Tongue (tissue), 2 donors: Measurements from ENCODE around the gene ST7L. TPM values are rescaled to one million over a fixed set of nuclear protein-coding genes. Genes with fewer than 3 reads are reported as not detected.

Experiments used
- DNase-seq: peaks from one replicate; pipeline ENCODE4 v3.0.0-alpha.2; 2015
- total RNA-seq: library from RNA; depleted of rRNA; stranded (reverse); fragments of >200 nt; gene quantifications from one replicate; pipeline ENCODE4 v1.2.3, GENCODE V29; 2014

The ST7L gene
- total RNA-seq, 1 donor from 2014 or later: 38.3 TPM

- peak; percentile 13 for DNase-seq
Observed at GRCh38 chr1:112614460-112615065, 4.4 kb downstream of the ST7L start.

GRCh38 chr1:112605633-112606327, 13.2 kb downstream of the ST7L start:
- no peak for DNase-seq

GRCh38 chr1:112603541-112603940, 15.4 kb downstream of the ST7L start:
- no peak for DNase-seq

- DNase-seq: no peak
Observed at GRCh38 chr1:112603012-112603411, 15.9 kb downstream of the ST7L start.

- no peak for DNase-seq
Observed at GRCh38 chr1:112599477-112599876, 19.5 kb downstream of the ST7L start.

GRCh38 chr1:112594208-112594876, 24.6 kb downstream of the ST7L start:
- no peak for DNase-seq

GRCh38 chr1:112589766-112590165, 29.2 kb downstream of the ST7L start:
- no peak for DNase-seq

GRCh38 chr1:112583366-112583765, 35.6 kb downstream of the ST7L start:
- DNase-seq: no peak

- DNase-seq: no peak
Observed at GRCh38 chr1:112581586-112582192, 37.3 kb downstream of the ST7L start.

GRCh38 chr1:112579801-112580510, 39.0 kb downstream of the ST7L start:
- no peak for DNase-seq

- DNase-seq: no peak
Observed at GRCh38 chr1:112576240-112576639, 42.7 kb downstream of the ST7L start.

- DNase-seq: no peak
Observed at GRCh38 chr1:112575154-112575804, 43.7 kb downstream of the ST7L start.

- DNase-seq: no peak
Observed at GRCh38 chr1:112565800-112566199, 53.1 kb downstream of the ST7L start.

- no peak for DNase-seq
Observed at GRCh38 chr1:112564081-112564480, 54.9 kb downstream of the ST7L start.

GRCh38 chr1:112563341-112563740, 55.6 kb downstream of the ST7L start:
- DNase-seq: no peak

- DNase-seq: no peak
Observed at GRCh38 chr1:112558634-112559033, 60.3 kb downstream of the ST7L start.

GRCh38 chr1:112557385-112557784, 61.6 kb downstream of the ST7L start:
- DNase-seq: no peak

- DNase-seq: no peak
Observed at GRCh38 chr1:112554411-112554810, 64.5 kb downstream of the ST7L start.

GRCh38 chr1:112549590-112549989, 69.4 kb downstream of the ST7L start:
- no peak for DNase-seq

GRCh38 chr1:112548547-112548946, 70.4 kb downstream of the ST7L start:
- no peak for DNase-seq

- DNase-seq: no peak
Observed at GRCh38 chr1:112546076-112546475, 72.9 kb downstream of the ST7L start.

GRCh38 chr1:112544751-112545150, 74.2 kb downstream of the ST7L start:
- no peak for DNase-seq
